ENCODE results near the gene TMTC4. TPM values are rescaled to one million over a fixed set of nuclear protein-coding genes. Genes with fewer than 3 reads are reported as not detected.

Gene TMTC4
- total RNA-seq, 1 donor from 2014 or later = 21.0 TPM

DNA sequence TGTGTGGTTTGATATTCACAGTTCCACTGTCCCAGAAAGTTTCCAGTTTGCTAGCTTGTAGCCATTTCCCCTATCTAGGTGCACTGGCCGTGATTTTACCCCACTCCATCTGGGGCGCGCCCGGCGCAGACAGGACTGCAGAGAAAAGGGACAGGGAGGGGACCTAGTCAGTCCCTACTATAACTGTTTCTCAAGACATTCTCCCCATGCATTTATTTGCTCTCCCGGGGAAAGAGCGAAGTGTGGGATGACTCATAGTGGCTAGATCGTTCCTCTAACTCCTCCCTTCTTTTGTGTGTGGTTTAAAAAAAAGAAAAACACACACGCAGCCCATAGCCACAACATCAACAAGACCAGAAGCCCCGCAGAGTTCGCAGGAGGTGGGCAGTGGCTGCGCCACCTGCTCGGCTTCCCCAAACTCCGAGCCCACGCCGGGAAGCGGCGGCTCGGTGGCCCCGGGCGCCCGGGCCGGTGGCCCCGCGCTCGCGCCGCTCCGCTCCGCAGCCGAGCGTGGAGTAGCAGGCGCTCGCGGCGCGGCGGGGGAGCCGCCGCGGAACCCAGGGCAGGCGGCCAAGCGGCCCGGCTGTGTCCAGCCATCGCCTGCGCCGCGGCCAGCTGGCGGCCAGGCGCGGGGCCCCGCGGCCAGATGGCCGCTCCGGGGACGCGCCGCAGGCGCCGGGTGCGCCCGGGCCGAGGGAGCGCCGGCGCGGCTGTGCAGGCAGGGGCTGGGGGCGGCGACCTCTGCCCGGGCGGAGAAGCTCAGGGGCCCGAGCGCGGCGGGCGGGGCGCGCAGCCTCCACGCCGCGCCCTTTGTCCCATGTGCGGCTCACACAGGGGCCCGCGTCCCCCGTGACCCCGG, 653 bp downstream of the TMTC4 start:
- peaks cover 4% of the 10 kb centered on the region for H3K36me3 Mint-ChIP-seq (ENCODE audit: unreplicated experiment)
- DNase-seq (ENCODE audit: extremely low spot score, unreplicated experiment) = no peak
- H3K4me3 Mint-ChIP-seq (ENCODE audit: unreplicated experiment) = peak overlapping the region; percentile 90
- H3K4me1 Mint-ChIP-seq (ENCODE audit: unreplicated experiment) = peaks cover 27% of the 10 kb centered on the region
- no peaks in the 10 kb centered on the region for H3K27me3 Mint-ChIP-seq (ENCODE audit: unreplicated experiment)
- H3K9me3 Mint-ChIP-seq (ENCODE audit: unreplicated experiment) = no peaks in the 10 kb centered on the region
- peak overlapping the region; percentile 84 for H3K27ac Mint-ChIP-seq (ENCODE audit: unreplicated experiment)
- TF ChIP-seq, protein P1, sequence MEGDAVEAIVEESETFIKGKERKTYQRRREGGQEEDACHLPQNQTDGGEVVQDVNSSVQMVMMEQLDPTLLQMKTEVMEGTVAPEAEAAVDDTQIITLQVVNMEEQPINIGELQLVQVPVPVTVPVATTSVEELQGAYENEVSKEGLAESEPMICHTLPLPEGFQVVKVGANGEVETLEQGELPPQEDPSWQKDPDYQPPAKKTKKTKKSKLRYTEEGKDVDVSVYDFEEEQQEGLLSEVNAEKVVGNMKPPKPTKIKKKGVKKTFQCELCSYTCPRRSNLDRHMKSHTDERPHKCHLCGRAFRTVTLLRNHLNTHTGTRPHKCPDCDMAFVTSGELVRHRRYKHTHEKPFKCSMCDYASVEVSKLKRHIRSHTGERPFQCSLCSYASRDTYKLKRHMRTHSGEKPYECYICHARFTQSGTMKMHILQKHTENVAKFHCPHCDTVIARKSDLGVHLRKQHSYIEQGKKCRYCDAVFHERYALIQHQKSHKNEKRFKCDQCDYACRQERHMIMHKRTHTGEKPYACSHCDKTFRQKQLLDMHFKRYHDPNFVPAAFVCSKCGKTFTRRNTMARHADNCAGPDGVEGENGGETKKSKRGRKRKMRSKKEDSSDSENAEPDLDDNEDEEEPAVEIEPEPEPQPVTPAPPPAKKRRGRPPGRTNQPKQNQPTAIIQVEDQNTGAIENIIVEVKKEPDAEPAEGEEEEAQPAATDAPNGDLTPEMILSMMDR (IDR thresholded peaks at IDR 0.05) = no peak

DNA sequence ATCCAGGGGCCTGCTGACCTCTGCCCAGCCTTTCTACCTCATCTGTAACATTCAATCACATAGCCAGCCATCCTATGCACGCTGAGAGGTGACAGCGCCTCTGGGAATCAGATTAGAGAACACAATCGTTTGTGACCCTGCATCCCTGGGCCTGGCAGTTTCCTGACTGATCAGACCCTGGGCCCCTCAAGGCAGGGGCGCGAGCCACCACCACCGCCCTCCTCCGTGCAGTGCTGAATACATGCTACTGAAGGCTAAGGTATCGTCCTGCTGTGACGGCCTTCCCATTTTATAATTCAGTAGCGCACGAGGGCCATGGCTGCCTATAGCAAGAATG, 1.3 kb downstream of the TMTC4 start:
- Mint-ChIP-seq H3K27ac (ENCODE audit: unreplicated experiment) (peak overlapping the region; percentile 84), H3K9me3 (ENCODE audit: unreplicated experiment) (no peaks in the 10 kb centered on the region), H3K36me3 (ENCODE audit: unreplicated experiment) (peaks cover 9% of the 10 kb centered on the region), H3K4me3 (ENCODE audit: unreplicated experiment) (peak overlapping the region; percentile 90), H3K4me1 (ENCODE audit: unreplicated experiment) (peaks cover 27% of the 10 kb centered on the region), H3K27me3 (ENCODE audit: unreplicated experiment) (no peaks in the 10 kb centered on the region)
- TF ChIP-seq, protein P1 (IDR thresholded peaks at IDR 0.05) = no peak
- DNase-seq (ENCODE audit: extremely low spot score, unreplicated experiment) = no peak

DNA sequence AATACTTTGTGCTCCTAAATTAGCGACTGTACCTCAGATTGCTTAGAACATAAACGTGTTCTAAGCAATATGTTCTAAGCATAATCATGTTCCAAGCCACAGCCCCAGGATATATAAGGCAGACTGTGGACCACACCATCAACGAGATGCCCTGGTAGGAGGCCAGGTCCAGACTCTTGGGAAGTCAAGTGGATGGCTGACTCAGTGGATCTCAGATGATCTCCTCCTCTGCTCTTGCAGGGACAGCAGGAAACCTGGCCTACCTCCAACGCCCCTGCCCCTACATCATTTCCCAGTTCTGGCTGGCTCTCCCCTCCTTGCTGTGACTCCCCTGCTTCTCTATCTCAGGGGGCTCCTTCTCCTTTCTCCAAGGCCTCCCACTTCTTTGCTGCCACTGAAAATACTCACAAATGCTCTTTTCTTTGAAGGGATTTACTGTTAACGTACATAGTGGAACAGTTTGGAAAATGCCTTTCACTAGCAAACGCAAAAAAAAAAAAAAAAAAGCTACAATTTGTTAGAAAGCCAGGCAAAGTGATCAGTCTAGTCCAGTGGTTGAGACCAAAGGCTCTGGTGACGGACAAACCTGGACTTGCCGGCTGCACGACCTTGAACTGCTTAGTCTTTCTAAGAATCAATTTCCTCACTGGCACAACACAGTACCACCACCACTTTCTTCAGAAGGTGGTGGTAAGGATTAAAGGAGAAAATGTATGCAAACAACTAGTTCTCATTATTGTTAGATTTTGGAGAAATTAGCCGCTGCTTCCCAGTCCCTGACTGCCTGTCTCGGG, 3.0 kb downstream of the TMTC4 start:
- no peak overlapping the region for H3K27ac Mint-ChIP-seq (ENCODE audit: unreplicated experiment)
- no peaks in the 10 kb centered on the region for H3K27me3 Mint-ChIP-seq (ENCODE audit: unreplicated experiment)
- H3K4me3 Mint-ChIP-seq (ENCODE audit: unreplicated experiment) = no peak overlapping the region
- peaks cover 24% of the 10 kb centered on the region for H3K36me3 Mint-ChIP-seq (ENCODE audit: unreplicated experiment)
- TF ChIP-seq, protein P1 (IDR thresholded peaks at IDR 0.05) = no peak
- H3K4me1 Mint-ChIP-seq (ENCODE audit: unreplicated experiment) = peaks cover 27% of the 10 kb centered on the region
- H3K9me3 Mint-ChIP-seq (ENCODE audit: unreplicated experiment) = no peaks in the 10 kb centered on the region
- DNase-seq (ENCODE audit: extremely low spot score, unreplicated experiment) = no peak

DNA sequence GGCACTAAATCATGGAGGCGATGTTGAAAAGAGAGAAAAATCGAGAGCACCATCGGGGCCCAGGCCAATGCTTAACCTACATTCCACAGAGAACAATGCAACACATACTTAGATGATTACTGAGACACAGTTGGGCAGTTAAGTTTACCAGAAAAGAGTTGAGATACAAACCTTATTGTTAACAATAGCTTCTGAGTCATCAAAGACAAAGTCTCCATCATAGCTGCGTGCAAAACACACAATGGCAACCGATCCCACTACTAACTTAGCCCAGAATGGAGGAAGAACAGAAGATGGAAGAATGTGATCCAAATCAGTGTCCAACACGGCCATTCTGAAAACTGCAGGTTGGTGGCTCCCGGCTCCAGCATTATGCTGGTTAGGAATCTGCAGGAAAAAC, 6.2 kb downstream of the TMTC4 start:
- DNase-seq (ENCODE audit: extremely low spot score, unreplicated experiment) = no peak
- no peak overlapping the region for H3K4me3 Mint-ChIP-seq (ENCODE audit: unreplicated experiment)
- no peaks in the 10 kb centered on the region for H3K9me3 Mint-ChIP-seq (ENCODE audit: unreplicated experiment)
- no peak overlapping the region for H3K27ac Mint-ChIP-seq (ENCODE audit: unreplicated experiment)
- peaks cover 38% of the 10 kb centered on the region for H3K36me3 Mint-ChIP-seq (ENCODE audit: unreplicated experiment)
- TF ChIP-seq, protein P1 (IDR thresholded peaks at IDR 0.05) = no peak
- H3K4me1 Mint-ChIP-seq (ENCODE audit: unreplicated experiment) = peaks cover 16% of the 10 kb centered on the region
- H3K27me3 Mint-ChIP-seq (ENCODE audit: unreplicated experiment) = no peaks in the 10 kb centered on the region

DNA sequence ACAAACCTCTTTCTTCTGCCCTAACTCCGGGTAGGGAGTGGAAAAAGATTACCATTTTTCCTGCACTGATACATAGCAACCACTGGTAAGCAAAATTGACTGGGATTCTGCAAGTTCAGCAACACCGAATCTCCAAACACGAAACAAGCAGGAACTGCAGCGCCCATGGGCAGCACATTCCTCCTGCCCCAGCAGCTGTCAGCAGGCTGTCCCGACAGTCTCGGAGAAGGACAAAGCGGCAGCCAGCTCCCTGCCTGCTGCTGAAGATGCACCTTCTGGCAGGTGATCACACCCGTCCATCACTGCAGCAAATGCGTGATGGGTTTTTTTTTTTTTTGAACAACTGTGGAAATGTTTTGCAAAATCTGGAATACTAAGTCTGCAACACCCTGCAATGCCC, 6.7 kb downstream of the TMTC4 start:
- H3K4me3 Mint-ChIP-seq (ENCODE audit: unreplicated experiment) = no peak overlapping the region
- no peaks in the 10 kb centered on the region for H3K27me3 Mint-ChIP-seq (ENCODE audit: unreplicated experiment)
- H3K36me3 Mint-ChIP-seq (ENCODE audit: unreplicated experiment) = peaks cover 43% of the 10 kb centered on the region
- TF ChIP-seq, protein P1 (IDR thresholded peaks at IDR 0.05) = no peak
- no peak overlapping the region for H3K27ac Mint-ChIP-seq (ENCODE audit: unreplicated experiment)
- no peak for DNase-seq (ENCODE audit: extremely low spot score, unreplicated experiment)
- peaks cover 11% of the 10 kb centered on the region for H3K4me1 Mint-ChIP-seq (ENCODE audit: unreplicated experiment)
- no peaks in the 10 kb centered on the region for H3K9me3 Mint-ChIP-seq (ENCODE audit: unreplicated experiment)
